ENCODE data around the gene SRF.
A peak's percentile ranks its signal among the peaks of the same experiment; 100 is the strongest.

SRF gene

GRCh38 chr6:43217351-43217750 lies 46.3 kb downstream of the SRF start:
- DNase-seq (ENCODE audit: low read depth), result no peak

DNA sequence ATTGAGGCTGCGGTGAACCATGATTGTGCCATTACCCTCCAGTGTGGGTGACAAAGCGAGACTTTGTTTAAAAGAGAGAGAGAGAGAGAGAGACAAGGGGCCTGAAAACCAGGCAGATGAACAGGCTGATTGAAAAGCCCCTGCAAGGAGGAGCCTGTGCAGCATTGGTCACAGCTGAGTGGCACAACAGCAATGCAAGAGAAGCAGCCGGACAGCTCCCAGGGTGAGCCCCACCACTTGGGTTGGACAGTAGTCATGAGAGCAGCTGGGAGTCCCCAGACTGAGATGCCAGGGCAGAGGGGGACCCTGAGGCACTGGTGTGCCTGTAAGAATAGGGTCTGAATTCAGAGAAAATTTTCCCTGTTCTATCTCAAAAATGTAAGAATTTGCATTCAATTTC lies 48.0 kb downstream of the SRF start:
- no peak for DNase-seq (ENCODE audit: low read depth)

DNA sequence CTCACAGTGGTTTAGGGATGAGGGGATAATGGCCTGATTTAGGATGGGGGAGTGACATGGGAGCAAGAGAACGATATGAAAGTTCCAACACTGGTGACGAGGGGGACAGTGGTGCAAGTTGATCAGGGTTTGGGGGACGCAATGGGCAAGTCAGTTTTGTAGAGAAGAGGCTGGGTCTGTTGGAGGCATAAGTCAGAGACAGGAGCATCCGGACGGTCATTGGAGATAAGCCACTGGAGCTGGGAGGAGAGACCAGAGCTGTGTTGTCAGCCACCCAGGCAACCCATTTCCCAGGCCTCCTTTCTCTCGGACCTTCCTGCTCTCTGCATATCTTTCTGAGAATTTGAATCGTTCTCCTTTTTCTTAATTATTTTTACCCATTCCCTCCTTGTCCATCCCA lies 48.7 kb downstream of the SRF start:
- DNase-seq (ENCODE audit: low read depth), result no peak

DNA sequence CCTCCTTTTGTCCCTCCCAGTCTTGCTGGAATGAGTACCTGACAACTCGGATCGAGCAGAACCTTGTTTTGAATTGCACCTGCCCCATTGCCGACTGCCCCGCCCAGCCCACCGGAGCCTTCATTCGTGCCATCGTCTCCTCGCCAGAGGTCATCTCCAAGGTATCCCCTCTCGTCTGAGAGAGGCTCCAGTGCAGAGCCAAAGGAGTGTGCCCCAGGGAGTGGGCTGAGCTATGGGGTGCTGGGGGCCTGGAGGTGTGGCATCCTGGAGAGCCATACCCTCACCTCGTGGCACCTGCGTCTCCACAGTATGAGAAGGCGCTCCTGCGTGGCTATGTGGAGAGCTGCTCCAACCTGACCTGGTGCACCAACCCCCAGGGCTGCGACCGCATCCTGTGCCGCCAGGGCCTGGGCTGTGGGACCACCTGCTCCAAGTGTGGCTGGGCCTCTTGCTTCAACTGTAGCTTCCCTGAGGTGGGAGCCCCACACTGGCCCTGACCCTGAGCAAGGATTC lies 49.4 kb downstream of the SRF start:
- DNase-seq (ENCODE audit: low read depth), result no peak

- DNase-seq (ENCODE audit: low read depth), result no peak
Measured at GRCh38 chr6:43221046-43221972, 50.2 kb downstream of the SRF start.

DNA sequence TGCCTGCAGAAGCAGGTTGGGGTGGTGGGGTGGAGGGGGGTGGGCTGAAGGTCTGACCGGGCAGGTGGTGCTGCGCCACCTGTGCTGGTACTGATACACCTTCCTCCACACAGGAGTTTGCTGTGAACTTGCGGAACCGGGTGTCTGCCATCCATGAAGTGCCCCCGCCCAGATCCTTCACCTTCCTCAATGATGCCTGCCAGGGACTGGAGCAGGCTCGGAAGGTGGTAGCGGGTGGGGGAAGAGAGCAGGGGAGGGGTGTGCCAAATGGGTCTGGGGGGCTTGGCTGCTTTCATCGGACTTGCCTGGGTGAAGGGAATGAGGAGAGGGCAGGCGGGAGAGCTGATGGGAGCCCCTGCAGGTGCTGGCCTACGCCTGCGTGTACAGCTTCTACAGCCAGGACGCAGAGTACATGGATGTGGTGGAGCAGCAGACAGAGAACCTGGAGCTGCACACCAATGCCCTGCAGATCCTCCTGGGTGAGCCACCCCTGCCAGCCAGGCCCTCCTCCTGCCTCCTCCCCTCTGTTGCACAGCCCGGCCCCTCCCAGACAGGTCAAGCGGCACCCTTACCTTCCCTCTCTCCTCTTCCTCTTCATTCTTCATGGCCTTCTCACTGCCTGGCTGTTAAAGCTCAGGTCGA lies 51.5 kb downstream of the SRF start:
- no peak for DNase-seq (ENCODE audit: low read depth)

DNA sequence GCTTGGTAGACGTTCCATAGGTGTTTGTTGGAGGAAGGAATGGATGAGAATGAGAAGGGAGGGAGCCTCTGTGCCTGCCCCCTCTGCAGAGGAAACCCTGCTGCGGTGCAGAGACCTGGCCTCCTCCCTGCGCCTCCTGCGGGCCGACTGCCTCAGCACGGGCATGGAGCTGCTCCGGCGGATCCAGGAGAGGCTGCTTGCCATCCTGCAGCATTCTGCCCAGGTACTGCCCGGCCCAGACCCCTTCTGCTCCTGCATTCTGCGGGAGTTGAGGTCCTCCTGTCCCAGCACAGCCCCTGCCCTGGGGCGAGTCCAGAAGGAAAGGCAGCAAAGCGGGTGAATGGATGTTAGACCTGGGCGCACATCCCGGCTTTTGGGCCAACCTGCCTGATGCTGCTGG lies 52.1 kb downstream of the SRF start:
- DNase-seq (ENCODE audit: low read depth), result no peak

- no peak for DNase-seq (ENCODE audit: low read depth)
Measured at GRCh38 chr6:43226192-43226851, 55.3 kb downstream of the SRF start.

DNA sequence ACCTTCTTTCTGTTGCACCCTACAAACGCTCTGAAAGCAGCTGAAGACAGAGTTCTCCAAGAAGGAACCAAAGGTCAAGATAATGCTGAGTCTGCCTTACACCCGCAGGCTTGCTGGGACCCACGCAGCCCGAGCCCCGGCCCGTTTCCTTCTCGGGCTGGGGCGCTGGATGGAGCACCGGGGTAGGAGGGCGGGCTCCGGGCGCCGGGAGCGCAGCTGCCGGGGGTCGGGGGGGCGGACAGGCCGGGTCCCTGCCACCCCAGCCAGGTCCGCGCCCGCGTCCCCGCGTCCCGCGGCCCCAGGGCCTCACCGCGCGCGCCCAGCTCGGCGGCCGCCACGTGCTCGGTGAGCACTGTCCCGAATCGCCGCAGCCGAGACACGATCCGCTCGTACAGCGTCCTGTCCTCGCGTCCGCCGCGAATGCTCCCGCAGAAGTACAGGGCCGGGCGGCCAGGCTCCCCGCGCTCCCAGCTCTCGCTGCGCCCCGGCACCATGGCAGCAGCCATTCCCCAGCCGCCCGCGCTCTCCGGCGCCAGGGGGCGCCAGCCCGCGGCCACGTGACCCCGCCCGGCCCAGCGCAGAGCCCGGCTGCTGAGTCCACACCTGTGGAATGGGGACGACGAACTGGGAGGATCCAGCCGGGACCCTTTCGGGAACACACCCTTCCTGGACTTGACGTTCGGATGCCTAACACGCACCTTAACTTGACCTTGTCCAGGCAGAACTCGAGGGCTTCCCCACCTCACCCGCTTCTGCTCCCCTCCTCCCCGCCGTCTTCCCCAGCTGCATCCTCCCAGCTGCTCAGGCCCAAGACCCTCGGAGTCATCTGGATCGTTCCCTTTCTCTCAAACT lies 58.1 kb downstream of the SRF start, which contains the start of gene DNPH1:
Gene DNPH1 (minus strand): TSS at position 531 of the 852 bp plus-strand sequence. CDS start 25 bp downstream, at position 506.
- DNase-seq (ENCODE audit: low read depth), result peak; percentile 69

DNA sequence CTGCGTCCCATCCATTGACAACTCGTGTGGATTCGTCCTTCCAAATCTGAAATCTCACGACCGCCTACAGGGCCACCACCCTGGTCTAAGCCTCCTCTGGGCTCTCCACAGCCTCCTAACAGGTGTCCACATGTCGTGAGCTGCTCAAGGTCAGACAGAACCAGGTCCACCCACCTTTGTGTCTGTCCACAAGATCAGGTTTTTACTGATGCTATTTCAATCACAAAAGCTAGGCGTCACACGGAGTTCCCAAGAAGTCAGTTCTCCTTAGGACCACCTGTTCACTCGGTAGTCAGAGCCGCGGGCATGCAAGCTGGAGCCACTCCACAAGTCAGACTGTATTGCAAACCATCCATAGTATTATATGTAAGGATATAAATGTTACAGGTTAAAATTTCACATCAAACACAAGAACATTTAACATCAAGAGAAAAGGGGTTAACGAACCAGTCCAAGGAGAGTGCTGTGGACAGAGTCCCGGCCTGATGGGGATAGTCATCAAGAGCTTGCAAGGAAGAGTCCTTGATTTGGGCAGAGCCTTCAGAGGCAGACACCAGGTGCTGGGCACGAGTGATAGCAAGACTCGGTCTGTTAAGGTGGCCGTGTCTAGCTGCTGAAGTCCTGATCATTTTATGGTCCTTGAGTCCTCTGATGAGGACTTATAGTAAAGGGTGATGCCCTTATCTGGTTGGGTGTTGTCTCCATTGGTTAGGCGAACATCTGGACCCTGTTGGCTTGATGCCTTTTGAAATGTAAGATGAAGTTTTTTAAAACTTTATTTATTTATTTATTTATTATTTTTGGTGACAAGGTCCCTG lies 58.9 kb downstream of the SRF start:
- DNase-seq (ENCODE audit: low read depth), result no peak

DNA sequence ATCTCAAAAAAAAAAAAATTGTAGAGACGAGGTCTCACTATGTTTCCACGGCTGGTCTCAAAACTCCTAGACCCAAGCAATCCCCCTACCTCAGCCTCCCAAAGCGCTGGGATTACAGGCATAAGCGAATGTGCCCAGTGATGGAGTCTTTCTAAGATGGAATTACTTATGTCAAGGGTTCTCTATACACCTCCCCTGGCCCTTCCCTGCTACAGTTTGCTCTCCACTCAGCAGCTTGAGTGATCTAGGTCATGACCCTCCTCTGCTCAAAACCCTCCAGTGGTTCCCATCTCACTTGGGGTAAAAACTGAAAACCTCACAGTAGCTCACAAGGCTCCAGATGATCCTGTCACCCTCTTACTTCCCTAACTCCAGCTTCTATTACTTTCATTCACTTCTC lies 60.0 kb downstream of the SRF start:
- DNase-seq (ENCODE audit: low read depth), result no peak

All from activated gamma-delta T cell treated with anti-CD3 and anti-CD28 coated beads, Interleukin-2, amount 50 U/mL, for 16 hours (primary cell).